Hypothalamus (tissue), 51 donors: ENCODE measurements around the gene AOC2.
"Not testable (repeated sequence)": the region's sequence is repeated elsewhere in the genome, so short reads cannot be mapped to it uniquely, and the experiment has no call there.

Experiments
- DNase-seq, 51 donors: peaks; one replicate each; lab custom pipeline; 2025; lab: John Stamatoyannopoulos, UW

The AOC2 gene

GRCh38 chr17:42832213-42832933, 12.0 kb upstream of the AOC2 start:
- no peak for DNase-seq

DNA sequence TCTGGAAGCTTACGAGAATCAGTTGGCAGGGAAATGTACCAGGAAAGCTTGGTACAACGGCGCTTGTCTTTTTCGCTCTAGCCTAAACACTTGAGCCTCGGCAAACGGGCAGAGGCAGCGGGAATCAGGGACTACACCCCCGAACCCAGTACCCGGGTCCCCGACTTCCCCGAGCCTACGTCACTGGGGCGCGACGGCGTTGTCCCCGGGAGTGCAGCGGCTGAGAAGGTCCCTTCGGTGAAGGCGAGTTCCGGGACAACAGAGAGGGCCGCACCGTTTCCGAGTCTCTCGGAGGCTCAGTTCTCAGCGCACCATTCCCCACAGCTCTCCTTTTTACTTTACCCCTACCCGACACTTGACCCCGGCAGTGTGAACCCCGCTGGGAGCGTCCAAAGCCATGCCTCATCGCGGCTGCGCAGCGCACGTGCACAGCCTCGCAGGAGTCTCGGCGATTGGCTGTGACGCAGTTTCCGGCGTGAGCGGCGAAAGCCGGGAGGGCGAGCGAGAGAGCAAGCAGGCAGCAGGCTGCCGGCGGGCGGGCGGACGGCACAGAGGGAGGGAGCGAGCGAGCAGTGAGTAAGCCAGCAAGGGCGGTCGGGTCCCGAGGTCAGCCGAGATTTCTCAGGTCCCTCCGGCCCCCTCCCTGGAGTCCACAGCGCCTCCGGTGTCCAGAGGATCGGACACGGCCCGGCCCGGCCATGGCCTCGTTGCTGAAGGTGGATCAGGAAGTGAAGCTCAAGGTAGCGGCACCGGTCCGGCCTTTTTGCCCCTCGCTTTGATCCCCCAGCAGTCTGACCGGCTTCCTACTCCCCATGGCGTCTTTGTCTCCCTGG, 11.2 kb upstream of the AOC2 start, which contains the start of gene PSME3:
TSS of gene PSME3 (plus strand) at position 464 of the 833 bp plus-strand sequence. CDS start at position 699, 235 bp downstream.
- DNase-seq = peak; percentile 60 to 98 (median 89)

DNA sequence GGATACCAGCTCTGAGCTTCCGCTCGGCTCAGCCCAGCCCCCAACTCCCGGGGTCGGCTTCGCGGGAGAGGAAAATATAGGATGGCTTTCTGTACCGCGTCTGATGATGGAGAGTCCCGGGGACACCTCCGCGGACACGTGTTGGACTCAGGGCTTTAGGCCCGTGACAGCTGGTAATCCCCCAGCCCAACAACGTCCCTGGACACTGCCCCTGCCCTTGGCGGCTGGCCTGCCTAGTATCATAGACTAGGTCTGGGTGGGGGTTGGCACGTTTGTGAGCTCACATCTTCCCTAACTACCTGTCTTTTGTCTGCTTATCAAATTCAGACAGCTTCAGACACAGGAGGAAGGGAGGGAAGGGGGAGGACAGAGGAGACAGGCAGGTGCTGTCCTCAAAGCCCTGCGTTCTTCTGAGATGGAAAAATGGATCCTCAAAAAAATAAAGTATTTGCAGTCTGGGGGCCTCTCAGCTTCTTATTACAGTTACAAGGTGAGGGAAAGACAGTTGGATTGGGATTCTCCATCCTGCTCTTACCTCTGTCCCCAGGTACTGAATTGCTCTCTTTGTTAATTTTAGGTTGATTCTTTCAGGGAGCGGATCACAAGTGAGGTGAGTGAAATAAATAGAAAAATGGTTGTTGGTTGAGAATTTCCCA, 10.5 kb upstream of the AOC2 start:
- no peak for DNase-seq

GRCh38 chr17:42835732-42836131, 8.6 kb upstream of the AOC2 start:
- DNase-seq = no peak

GRCh38 chr17:42841975-42842685, 2.2 kb upstream of the AOC2 start:
- DNase-seq = no peak

- peak in 18 of 51 donors; percentile 2 to 32 (median 12) for DNase-seq
Observed at GRCh38 chr17:42843358-42843934, 934 bp upstream of the AOC2 start.

GRCh38 chr17:42844761-42845555, 578 bp downstream of the AOC2 start:
- DNase-seq = no peak

GRCh38 chr17:42845556-42845917, 1.2 kb downstream of the AOC2 start:
- DNase-seq = no peak

DNA sequence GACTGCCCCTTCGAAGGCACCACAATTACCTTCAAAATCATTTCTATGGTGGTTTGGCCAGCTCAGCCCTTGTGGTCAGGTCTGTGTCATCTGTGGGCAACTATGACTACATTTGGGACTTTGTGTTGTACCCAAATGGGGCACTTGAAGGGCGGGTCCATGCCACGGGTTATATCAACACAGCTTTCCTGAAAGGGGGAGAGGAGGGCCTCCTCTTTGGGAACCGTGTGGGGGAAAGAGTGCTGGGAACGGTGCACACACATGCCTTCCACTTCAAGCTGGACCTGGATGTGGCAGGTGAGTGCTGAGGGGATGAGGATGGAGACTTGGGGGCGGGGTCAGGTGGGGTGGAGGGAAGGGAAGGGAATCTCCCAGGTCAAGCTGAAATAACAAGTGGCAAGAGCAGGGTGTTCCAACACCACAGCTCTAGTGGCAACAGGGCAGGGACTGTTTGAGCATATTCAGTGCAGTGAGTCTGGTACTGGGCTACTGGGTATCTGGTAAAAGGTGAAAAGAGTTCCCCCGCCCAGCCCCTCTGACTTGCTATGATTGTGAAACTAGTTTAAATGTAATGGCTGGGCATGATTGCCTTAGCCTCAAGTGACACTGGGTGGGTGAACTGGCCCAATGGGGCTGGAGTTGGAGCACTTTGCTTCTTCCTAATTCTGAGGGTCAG, 1.7 kb downstream of the AOC2 start:
- no peak for DNase-seq

DNA sequence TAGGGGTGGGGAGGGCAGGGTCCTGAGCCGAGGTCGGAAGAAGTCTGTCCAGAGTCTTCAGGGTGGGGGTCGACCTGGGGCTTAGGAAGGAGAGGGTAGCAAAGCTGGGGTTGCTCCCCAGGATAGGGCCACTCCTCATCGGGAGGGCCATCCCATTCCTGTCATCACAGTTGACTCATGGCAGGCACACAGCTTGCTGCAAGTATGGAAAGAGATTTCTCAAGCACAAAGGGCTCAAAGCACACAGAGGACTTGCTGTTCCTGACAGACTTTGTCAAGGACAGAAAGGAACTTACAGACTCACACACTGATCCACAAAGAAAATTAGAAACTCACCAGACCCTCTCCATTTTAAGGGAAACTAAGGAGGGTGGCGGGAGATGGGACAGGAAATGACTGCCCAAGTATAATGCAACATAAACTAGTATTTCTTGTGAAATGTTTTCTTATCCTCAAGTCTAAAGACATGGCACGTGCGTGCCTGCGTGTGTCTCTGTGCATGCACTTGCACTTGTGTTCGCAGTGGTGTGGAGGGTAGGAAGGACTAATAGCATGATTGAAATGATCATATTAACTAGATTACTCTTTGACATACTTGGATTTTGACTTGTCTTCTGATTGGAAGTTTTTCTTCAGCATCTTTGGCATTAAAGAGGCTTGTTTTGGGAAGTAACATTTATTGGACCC, 2.4 kb downstream of the AOC2 start:
- DNase-seq = no peak

GRCh38 chr17:42848093-42848492, 3.7 kb downstream of the AOC2 start:
- no peak for DNase-seq

- DNase-seq = no peak
Observed at GRCh38 chr17:42849031-42849430, 4.7 kb downstream of the AOC2 start.

- DNase-seq = no peak
Observed at GRCh38 chr17:42849451-42850181, 5.2 kb downstream of the AOC2 start.

DNA sequence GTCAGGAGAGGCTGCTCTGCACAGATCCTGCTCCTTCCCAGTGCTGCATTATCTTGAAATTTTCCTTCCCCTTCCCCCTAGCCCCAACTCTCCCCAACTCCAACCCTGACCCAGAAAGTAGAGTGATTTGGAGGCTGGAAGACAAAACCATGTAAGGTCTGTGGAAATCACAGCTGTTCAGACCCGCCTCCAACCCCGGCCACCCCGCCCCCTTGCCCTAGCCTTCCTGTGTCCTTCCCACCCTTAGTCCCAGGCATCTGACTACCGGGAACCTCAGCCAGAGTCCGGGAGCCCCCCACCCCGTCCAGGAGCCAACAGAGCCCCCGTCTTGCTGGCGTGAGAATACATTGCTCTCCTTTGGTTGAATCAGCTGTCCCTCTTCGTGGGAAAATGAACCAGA, 6.6 kb downstream of the AOC2 start, which contains the start of gene AOC3:
TSS of gene AOC3 (plus strand) at position 246 of the 400 bp plus-strand sequence. CDS start at position 391, 145 bp downstream.
- no peak for DNase-seq

GRCh38 chr17:42851371-42852240, 7.2 kb downstream of the AOC2 start:
- DNase-seq = not testable (repeated sequence)

DNA sequence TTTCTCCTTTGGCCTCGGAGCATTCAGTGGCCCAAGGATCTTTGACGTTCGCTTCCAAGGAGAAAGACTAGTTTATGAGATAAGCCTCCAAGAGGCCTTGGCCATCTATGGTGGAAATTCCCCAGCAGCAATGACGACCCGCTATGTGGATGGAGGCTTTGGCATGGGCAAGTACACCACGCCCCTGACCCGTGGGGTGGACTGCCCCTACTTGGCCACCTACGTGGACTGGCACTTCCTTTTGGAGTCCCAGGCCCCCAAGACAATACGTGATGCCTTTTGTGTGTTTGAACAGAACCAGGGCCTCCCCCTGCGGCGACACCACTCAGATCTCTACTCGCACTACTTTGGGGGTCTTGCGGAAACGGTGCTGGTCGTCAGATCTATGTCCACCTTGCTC, 8.0 kb downstream of the AOC2 start:
- DNase-seq = no peak

GRCh38 chr17:42853004-42853403, 8.6 kb downstream of the AOC2 start:
- no peak for DNase-seq
